GM23338 (cell line): Measurements from ENCODE around the gene HACD2. TPM values are rescaled to one million over a fixed set of nuclear protein-coding genes. Genes with fewer than 3 reads are reported as not detected.

Experiments used
- ATAC-seq: fragments of 200-7000 bp; cut with Tn5 transposase; 3 replicates; pipeline ENCODE4 v1.9.1; 2020
- DNase-seq: peaks from one replicate; pipeline ENCODE4 v3.0.0-alpha.2; 2015; ENCODE audit warnings: low spot score
- H2AFZ ChIP-seq: fragments of 200-600 bp; sonication (generic); 2 replicates; pipeline ENCODE4 v1.8.0; 2016; ENCODE audit warnings: antibody characterized with exemption, mild to moderate bottlenecking, moderate library complexity
- H3F3A ChIP-seq: fragments of 200-600 bp; sonication (generic); replicated peaks from 2 replicates; pipeline ENCODE4 v1.8.0; 2017; ENCODE audit warnings: antibody characterized with exemption, mixed run types, low read depth
- H3K27ac ChIP-seq: fragments of 200-600 bp; sonication (generic); 2 replicates; pipeline ENCODE4 v1.6.1; 2016; ENCODE audit warnings: low read depth
- H3K27me3 ChIP-seq: fragments of 200-600 bp; sonication (generic); 2 replicates; pipeline ENCODE4 v1.8.0; 2016; ENCODE audit warnings: mild to moderate bottlenecking, mixed run types, moderate library complexity; ENCODE audit not compliant: insufficient read depth
- H3K36me3 ChIP-seq: fragments of 200-600 bp; sonication (generic); 2 replicates; pipeline ENCODE4 v1.8.0; 2016; ENCODE audit warnings: mild to moderate bottlenecking; ENCODE audit not compliant: insufficient read depth
- H3K4me1 ChIP-seq: fragments of 200-600 bp; sonication (generic); 2 replicates; pipeline ENCODE4 v1.8.0; 2016; ENCODE audit warnings: mild to moderate bottlenecking, moderate library complexity; ENCODE audit not compliant: insufficient read depth
- H3K4me2 ChIP-seq: fragments of 200-600 bp; sonication (generic); 2 replicates; pipeline ENCODE4 v1.7.1; 2017; ENCODE audit warnings: mixed run types
- H3K4me3 ChIP-seq: fragments of 200-600 bp; sonication (generic); 2 replicates; pipeline ENCODE4 v1.6.1; 2016; ENCODE audit warnings: mixed run types
- H3K79me2 ChIP-seq: fragments of 200-600 bp; sonication (generic); replicated peaks from 2 replicates; pipeline ENCODE4 v1.8.0; 2017; ENCODE audit warnings: mild to moderate bottlenecking; ENCODE audit not compliant: insufficient read depth
- H3K9me2 ChIP-seq: fragments of 200-600 bp; sonication (generic); 2 replicates; pipeline ENCODE4 v1.8.0; 2017; ENCODE audit not compliant: insufficient read depth
- H4K20me1 ChIP-seq: fragments of 200-600 bp; sonication (generic); replicated peaks from 2 replicates; pipeline ENCODE4 v1.8.0; 2017; ENCODE audit warnings: mild to moderate bottlenecking; ENCODE audit not compliant: insufficient read depth
- H3K27ac Mint-ChIP-seq: 2 replicates; pipeline ENCODE4 v1.8.0; 2020; ENCODE audit warnings: inconsistent platforms, mild to moderate bottlenecking, moderate library complexity, mixed read lengths
- H3K27me3 Mint-ChIP-seq: 3 replicates; pipeline ENCODE4 v1.8.0; 2022; ENCODE audit warnings: low read depth, mild to moderate bottlenecking, moderate library complexity, mixed read lengths, inconsistent platforms; ENCODE audit not compliant: insufficient read depth, poor library complexity
- H3K36me3 Mint-ChIP-seq: 3 replicates; pipeline ENCODE4 v1.8.0; 2021; ENCODE audit warnings: low read depth, mild to moderate bottlenecking, inconsistent platforms, moderate library complexity, mixed read lengths
- H3K4me1 Mint-ChIP-seq: 3 replicates; pipeline ENCODE4 v1.8.0; 2020; ENCODE audit warnings: mild to moderate bottlenecking, inconsistent platforms, mixed read lengths
- H3K4me3 Mint-ChIP-seq: 3 replicates; pipeline ENCODE4 v1.8.0; 2021; ENCODE audit warnings: moderate library complexity, mild to moderate bottlenecking, inconsistent platforms, mixed read lengths
- H3K9me3 Mint-ChIP-seq: 3 replicates; pipeline ENCODE4 v1.8.0; 2020; ENCODE audit warnings: moderate library complexity, mild to moderate bottlenecking, inconsistent platforms, mixed read lengths
- CREB1 ChIP-seq: fragments of 250-450 bp; sonication (Bioruptor Pico); IDR thresholded peaks from 2 replicates; pipeline ENCODE4 v1.5.0; 2020; ENCODE audit warnings: low read depth, mild to moderate bottlenecking, moderate library complexity
- ETS1 ChIP-seq: IDR thresholded peaks from 2 replicates; pipeline ENCODE4 v1.6.1; 2016; ENCODE audit warnings: antibody characterized with exemption
- EZH2 ChIP-seq: fragments of 200-600 bp; sonication (generic); IDR thresholded peaks from one replicate; pipeline ENCODE4 v1.8.0; 2017; ENCODE audit warnings: antibody characterized with exemption, mild to moderate bottlenecking, low read depth; ENCODE audit not compliant: unreplicated experiment
- NANOG ChIP-seq: IDR thresholded peaks from 2 replicates; pipeline ENCODE4 v1.6.1; 2016; ENCODE audit warnings: antibody characterized with exemption, borderline replicate concordance
- REST ChIP-seq: IDR thresholded peaks from one replicate; pipeline ENCODE4 v1.6.1; 2018; ENCODE audit warnings: antibody characterized with exemption; ENCODE audit not compliant: unreplicated experiment
- STAT1 ChIP-seq: IDR thresholded peaks from one replicate; pipeline ENCODE4 v1.6.1; 2016; ENCODE audit warnings: antibody characterized with exemption; ENCODE audit not compliant: unreplicated experiment
- ZNF462 ChIP-seq: fragments of 250-450 bp; sonication (Bioruptor Pico); IDR thresholded peaks from 2 replicates; pipeline ENCODE4 v1.5.0; 2020; ENCODE audit warnings: mild to moderate bottlenecking, moderate library complexity
- polyA plus RNA-seq: library from polyadenylated mRNA; unstranded; fragments of >200 nt; fragmentation: Nextera tagmentation; extraction: Ambion mirVana; gene quantifications from 2 replicates; pipeline ENCODE4 v1.2.1, GENCODE V29; 2016
- total RNA-seq: library from RNA; depleted of rRNA; stranded (reverse); fragments of >200 nt; shearing (Covaris generic); gene quantifications from 2 replicates; pipeline ENCODE4 v1.2.3, GENCODE V29; 2014

The HACD2 gene
- total and polyA plus RNA-seq, 2 experiments from 2014 or later = 13.4 to 31.5 TPM

- H3K27me3 ChIP-seq = no peaks in the 10 kb centered on the region
- no peak overlapping the region for H3K4me3 ChIP-seq
- Mint-ChIP-seq H3K4me3 (no peak overlapping the region), H3K27me3 (peaks cover 6% of the 10 kb centered on the region), H3K4me1 (peaks cover 22% of the 10 kb centered on the region), H3K9me3 (no peaks in the 10 kb centered on the region; the same call in 2 of the 3 replicates), H3K27ac (no peak overlapping the region), H3K36me3 (peaks cover 3% of the 10 kb centered on the region; the same call in 2 of the 3 replicates)
- no peaks in the 10 kb centered on the region for H4K20me1 ChIP-seq
- no peaks in the 10 kb centered on the region for H3F3A ChIP-seq
- H3K79me2 ChIP-seq = no peaks in the 10 kb centered on the region
- TF ChIP-seq CREB1 (CRISPR knock-in tag) (no peak), ZNF462 (CRISPR knock-in tag) (no peak)
- no peaks in the 10 kb centered on the region for H3K9me2 ChIP-seq
- ATAC-seq (peak; percentile 45), DNase-seq (no peak)
- H3K4me1 ChIP-seq = peaks cover 9% of the 10 kb centered on the region; the same call in 1 of the 2 replicates
- H3K27ac ChIP-seq = no peak overlapping the region
- no peaks in the 10 kb centered on the region for H3K36me3 ChIP-seq
- no peak overlapping the region for H2AFZ ChIP-seq
- 0 out of 2 replicates have a peak overlapping the region, but pooled peaks have one; percentile 27 for H3K4me2 ChIP-seq
Measured at GRCh38 chr3:123621186-123621849, 36.5 kb upstream of the HACD2 start.

- Mint-ChIP-seq H3K4me1 (peaks cover 22% of the 10 kb centered on the region), H3K36me3 (no peaks in the 10 kb centered on the region), H3K9me3 (no peaks in the 10 kb centered on the region), H3K27me3 (peaks cover 6% of the 10 kb centered on the region), H3K4me3 (no peak overlapping the region), H3K27ac (no peak overlapping the region)
- Histone ChIP-seq H3K4me1 (peaks cover 9% of the 10 kb centered on the region; the same call in 1 of the 2 replicates), H3K4me3 (no peak overlapping the region), H3K27me3 (no peaks in the 10 kb centered on the region), H4K20me1 (no peaks in the 10 kb centered on the region), H3K9me2 (no peaks in the 10 kb centered on the region), H3K36me3 (no peaks in the 10 kb centered on the region), H2AFZ (no peak overlapping the region), H3K27ac (no peak overlapping the region), H3K79me2 (no peaks in the 10 kb centered on the region), H3F3A (no peaks in the 10 kb centered on the region), H3K4me2 (no peak overlapping the region)
- no peak for DNase-seq
- TF ChIP-seq REST (no peak), EZH2 (no peak), NANOG (no peak), STAT1 (no peak), ETS1 (no peak)
- ATAC-seq = no peak
Measured at GRCh38 chr3:123620343-123620742, 35.5 kb upstream of the HACD2 start.
